Esophagus squamous epithelium (tissue), 5 donors: Measurements from ENCODE around the gene TEX47. TPM values are rescaled to one million over a fixed set of nuclear protein-coding genes. Genes with fewer than 3 reads are reported as not detected.

ENCODE experiments used
- DNase-seq: peaks from one replicate; lab custom pipeline; 2025; lab: John Stamatoyannopoulos, UW
- H3K27ac ChIP-seq, 4 donors: fragments of 200-600 bp; sonication (generic); one replicate each; pipeline ENCODE4 v1.5.1; 2016 to 2019; ENCODE audit warnings: mild to moderate bottlenecking in 1 of 4
- H3K27me3 ChIP-seq, 4 donors: fragments of 200-600 bp; sonication (generic); 1 replicate in 3 of 4; 2 replicates in 1 of 4; pipeline versions ENCODE4 v1.5.1 to v1.6.0; 2017 to 2021; ENCODE audit warnings: antibody characterized with exemption in 1 of 4
- H3K36me3 ChIP-seq, 3 donors: fragments of 200-600 bp; sonication (generic); one replicate each; pipeline ENCODE4 v1.5.1; 2016 to 2019
- H3K4me1 ChIP-seq, 3 donors: fragments of 200-600 bp; sonication (generic); one replicate each; pipeline ENCODE4 v1.5.1; 2017 to 2019
- H3K4me3 ChIP-seq, 4 donors: fragments of 200-600 bp; sonication (generic); 1 replicate in 3 of 4; 2 replicates in 1 of 4; pipeline ENCODE4 v1.5.1; 2016 to 2019; ENCODE audit warnings: mild to moderate bottlenecking in 2 of 4, moderate library complexity in 1 of 4
- H3K9me3 ChIP-seq, 3 donors: fragments of 200-600 bp; sonication (generic); one replicate each; pipeline ENCODE4 v1.5.1; 2016 to 2019
- POLR2A ChIP-seq, 4 donors: fragments of 450-650 bp; IDR thresholded peaks; one replicate each; pipeline ENCODE4 v1.6.1; 2017; ENCODE audit warnings: antibody characterized with exemption in 4 of 4, mild to moderate bottlenecking in 4 of 4, moderate library complexity in 3 of 4
- WGBS, 2 donors: methylation state at CpG; one replicate each; pipeline ENCODE4 v1.1.5; 2018; 5-methylcytosine and 5-hydroxymethylcytosine counted together
- intact Hi-C: fragments of 100-400 bp; cut with DNase I; formaldehyde crosslinking; loops from one replicate; pipeline ENCODE4 v1.15.0; 2022
- total RNA-seq, 4 donors: library from RNA; depleted of rRNA; stranded (reverse); fragments of >200 nt; gene quantifications; one replicate each; pipeline ENCODE4 v1.1.0, GENCODE V29; 2016
- TF ChIP-seq, protein P1 (sequence below), 6 experiments: fragments of 450-650 bp in 4 of 6; fragments of 200-600 bp in 2 of 6; sonication (generic) in 2 of 6; IDR thresholded peaks; one replicate each; pipeline ENCODE4 v1.5.1; 2016 to 2019; ENCODE audit warnings: antibody characterized with exemption in 6 of 6, mild to moderate bottlenecking in 4 of 6, moderate library complexity in 4 of 6
- donor health status: DM: yes; HTN: yes; CAD: no.

The TEX47 gene
- total RNA-seq, 4 donors from 2014 or later: not detected

DNA sequence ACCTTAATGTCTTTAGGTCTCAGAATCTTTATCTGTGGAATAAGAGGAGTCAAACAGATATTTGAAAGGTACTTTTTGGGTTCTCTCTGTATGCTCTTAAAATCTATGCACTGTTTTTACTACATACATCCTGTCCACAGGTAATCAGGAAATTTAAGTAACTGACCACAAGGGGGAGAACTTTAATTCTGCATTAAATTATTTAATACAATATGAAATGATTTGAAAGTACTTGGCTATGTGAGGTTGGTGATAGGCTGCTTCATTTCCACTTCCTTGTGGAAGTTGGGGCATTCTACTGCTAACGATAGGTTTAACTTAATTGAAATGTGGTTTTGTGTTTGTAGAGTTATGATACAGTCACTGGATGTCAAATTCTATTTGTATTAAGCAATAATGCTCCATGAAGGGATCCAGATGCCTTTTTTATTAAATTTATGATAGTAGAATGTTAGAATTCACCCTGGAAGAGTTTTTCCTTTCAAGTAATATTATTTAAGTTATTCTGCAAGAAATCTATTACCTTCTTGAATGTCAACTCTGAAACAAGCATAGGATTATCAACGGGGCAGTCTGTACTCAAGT lies 6.0 kb downstream of the TEX47 start:
- Histone ChIP-seq H3K9me3 (no peaks in the 10 kb centered on the region), H3K27ac (no peak overlapping the region), H3K4me3 (no peak overlapping the region), H3K27me3 (no peaks in the 10 kb centered on the region), H3K36me3 (no peaks in the 10 kb centered on the region), H3K4me1 (no peaks in the 10 kb centered on the region)
- TF ChIP-seq, protein P1, sequence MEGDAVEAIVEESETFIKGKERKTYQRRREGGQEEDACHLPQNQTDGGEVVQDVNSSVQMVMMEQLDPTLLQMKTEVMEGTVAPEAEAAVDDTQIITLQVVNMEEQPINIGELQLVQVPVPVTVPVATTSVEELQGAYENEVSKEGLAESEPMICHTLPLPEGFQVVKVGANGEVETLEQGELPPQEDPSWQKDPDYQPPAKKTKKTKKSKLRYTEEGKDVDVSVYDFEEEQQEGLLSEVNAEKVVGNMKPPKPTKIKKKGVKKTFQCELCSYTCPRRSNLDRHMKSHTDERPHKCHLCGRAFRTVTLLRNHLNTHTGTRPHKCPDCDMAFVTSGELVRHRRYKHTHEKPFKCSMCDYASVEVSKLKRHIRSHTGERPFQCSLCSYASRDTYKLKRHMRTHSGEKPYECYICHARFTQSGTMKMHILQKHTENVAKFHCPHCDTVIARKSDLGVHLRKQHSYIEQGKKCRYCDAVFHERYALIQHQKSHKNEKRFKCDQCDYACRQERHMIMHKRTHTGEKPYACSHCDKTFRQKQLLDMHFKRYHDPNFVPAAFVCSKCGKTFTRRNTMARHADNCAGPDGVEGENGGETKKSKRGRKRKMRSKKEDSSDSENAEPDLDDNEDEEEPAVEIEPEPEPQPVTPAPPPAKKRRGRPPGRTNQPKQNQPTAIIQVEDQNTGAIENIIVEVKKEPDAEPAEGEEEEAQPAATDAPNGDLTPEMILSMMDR (IDR thresholded peaks at IDR 0.05): peak in 4 of 6 experiments; percentile 17 to 34 (median 24)
- no peak for TF ChIP-seq POLR2A (IDR thresholded peaks at IDR 0.05)
- no peak for DNase-seq
- intact Hi-C loops: no loop called here
- 61% methylated on average over 2 of the region's 2 CpGs for WGBS, 2 donors

DNA sequence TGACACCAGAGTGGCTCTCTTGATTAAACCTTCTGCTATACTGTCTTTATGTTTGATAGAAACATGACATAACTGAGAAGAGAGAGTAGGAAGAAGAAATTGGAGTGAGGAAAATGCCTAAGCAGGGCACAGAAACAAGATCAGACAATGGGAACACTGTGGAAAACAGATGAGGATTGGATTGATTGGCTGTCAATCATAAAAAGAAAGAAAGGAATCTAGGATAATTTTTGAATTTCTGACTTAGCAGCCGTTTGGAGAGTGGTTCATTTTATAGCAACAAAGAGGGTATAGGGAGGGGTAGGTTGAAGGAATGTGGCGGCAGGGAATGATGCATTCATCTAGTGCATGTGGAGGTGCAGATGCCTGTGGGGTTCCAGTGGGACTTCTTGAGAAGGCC lies 7.8 kb downstream of the TEX47 start:
- H3K27ac ChIP-seq: no peak overlapping the region
- no peaks in the 10 kb centered on the region for H3K9me3 ChIP-seq
- no peaks in the 10 kb centered on the region for H3K4me1 ChIP-seq
- TF ChIP-seq, protein P1 (IDR thresholded peaks at IDR 0.05): no peak
- no peak for TF ChIP-seq POLR2A (IDR thresholded peaks at IDR 0.05)
- no peak for DNase-seq
- WGBS, 2 donors: 49 to 57% methylated on average over 2 of the region's 2 CpGs
- H3K36me3 ChIP-seq: no peaks in the 10 kb centered on the region
- intact Hi-C loops: no loop called here
- no peak overlapping the region for H3K4me3 ChIP-seq
- no peaks in the 10 kb centered on the region for H3K27me3 ChIP-seq

DNA sequence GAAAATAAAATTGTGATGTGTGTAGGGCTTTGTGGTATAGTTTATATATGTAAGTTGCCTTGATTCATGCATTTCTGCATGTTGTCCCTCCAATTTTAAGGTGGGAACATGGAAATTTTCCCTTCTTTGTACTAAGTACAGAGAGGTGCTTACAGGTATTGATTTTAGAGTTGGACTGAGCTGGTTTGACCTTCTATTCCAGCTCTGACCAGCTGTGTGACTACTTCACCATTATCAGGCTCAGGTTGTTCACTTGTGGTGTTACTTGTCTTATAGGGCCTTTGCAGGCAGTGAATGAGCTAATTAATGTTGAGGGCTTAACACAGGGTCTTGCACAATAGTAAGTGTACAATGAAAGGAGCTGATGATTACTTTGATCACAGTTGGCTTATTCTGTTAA lies 19.7 kb downstream of the TEX47 start:
- H3K27me3 ChIP-seq: no peaks in the 10 kb centered on the region
- DNase-seq: no peak
- no peak overlapping the region for H3K27ac ChIP-seq
- no peaks in the 10 kb centered on the region for H3K36me3 ChIP-seq
- no peak overlapping the region for H3K4me3 ChIP-seq
- TF ChIP-seq, protein P1 (IDR thresholded peaks at IDR 0.05): no peak
- no peak for TF ChIP-seq POLR2A (IDR thresholded peaks at IDR 0.05)
- intact Hi-C loops: no loop called here
- H3K4me1 ChIP-seq: no peaks in the 10 kb centered on the region
- H3K9me3 ChIP-seq: no peaks in the 10 kb centered on the region

DNA sequence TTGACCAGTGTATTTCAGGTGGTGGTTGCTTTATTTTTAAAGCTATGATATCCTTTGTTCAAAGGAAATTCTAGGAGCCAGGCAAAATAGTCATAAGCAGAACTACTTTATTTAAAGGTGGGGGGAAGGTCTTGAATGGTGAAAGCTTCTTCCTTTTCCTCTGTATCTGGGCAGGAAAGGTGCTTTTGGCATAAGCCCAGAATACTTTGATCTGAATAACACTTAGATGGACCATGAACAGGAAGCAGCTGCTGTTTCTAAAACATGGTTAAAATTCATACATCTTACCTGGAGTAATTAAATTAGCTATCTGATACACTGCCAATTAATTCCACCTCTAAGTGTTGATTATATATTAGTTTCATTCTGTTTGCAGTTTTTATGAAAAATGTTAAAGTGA lies 22.8 kb downstream of the TEX47 start:
- TF ChIP-seq POLR2A (IDR thresholded peaks at IDR 0.05): no peak
- TF ChIP-seq, protein P1 (IDR thresholded peaks at IDR 0.05): no peak
- DNase-seq: no peak
- H3K4me1 ChIP-seq: no peaks in the 10 kb centered on the region

DNA sequence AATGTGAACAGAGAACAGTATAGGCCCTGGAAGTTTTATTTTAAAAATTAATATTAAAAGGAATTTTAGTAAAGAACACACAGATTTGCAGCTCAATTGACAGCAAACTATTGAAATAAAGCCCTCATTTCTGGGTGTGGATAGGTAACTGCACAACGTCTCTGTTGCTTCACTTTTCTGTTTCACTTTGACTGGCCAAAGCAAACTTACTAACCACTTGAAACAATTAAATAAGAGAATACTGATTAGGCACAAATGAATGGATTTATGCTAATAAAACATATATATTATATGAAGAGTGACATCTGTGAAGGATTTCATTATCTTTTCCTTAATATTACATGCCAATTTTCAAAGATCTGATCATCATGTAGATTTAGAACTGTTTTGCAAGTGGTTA lies 24.1 kb downstream of the TEX47 start:
- Histone ChIP-seq H3K27me3 (no peaks in the 10 kb centered on the region), H3K4me3 (no peak overlapping the region), H3K27ac (no peak overlapping the region), H3K36me3 (no peaks in the 10 kb centered on the region), H3K9me3 (no peaks in the 10 kb centered on the region), H3K4me1 (no peaks in the 10 kb centered on the region)
- no peak for TF ChIP-seq POLR2A (IDR thresholded peaks at IDR 0.05)
- TF ChIP-seq, protein P1 (IDR thresholded peaks at IDR 0.05): no peak
- intact Hi-C loops: no loop called here
- DNase-seq: no peak
- 41 to 48% methylated on average over 1 of the region's 1 CpG for WGBS, 2 donors

More for the DNA sequence above, 22.8 kb downstream of the TEX47 start:
- intact Hi-C loops: no loop called here
- Histone ChIP-seq H3K9me3 (no peaks in the 10 kb centered on the region), H3K27me3 (no peaks in the 10 kb centered on the region), H3K36me3 (no peaks in the 10 kb centered on the region), H3K4me3 (no peak overlapping the region), H3K27ac (no peak overlapping the region)
